ENCODE results near the gene TAF8. TPM values are rescaled to one million over a fixed set of nuclear protein-coding genes. Genes with fewer than 3 reads are reported as not detected.

TAF8 gene
- total RNA-seq, 1 donor from 2014 or later, result 55.7 TPM

DNA sequence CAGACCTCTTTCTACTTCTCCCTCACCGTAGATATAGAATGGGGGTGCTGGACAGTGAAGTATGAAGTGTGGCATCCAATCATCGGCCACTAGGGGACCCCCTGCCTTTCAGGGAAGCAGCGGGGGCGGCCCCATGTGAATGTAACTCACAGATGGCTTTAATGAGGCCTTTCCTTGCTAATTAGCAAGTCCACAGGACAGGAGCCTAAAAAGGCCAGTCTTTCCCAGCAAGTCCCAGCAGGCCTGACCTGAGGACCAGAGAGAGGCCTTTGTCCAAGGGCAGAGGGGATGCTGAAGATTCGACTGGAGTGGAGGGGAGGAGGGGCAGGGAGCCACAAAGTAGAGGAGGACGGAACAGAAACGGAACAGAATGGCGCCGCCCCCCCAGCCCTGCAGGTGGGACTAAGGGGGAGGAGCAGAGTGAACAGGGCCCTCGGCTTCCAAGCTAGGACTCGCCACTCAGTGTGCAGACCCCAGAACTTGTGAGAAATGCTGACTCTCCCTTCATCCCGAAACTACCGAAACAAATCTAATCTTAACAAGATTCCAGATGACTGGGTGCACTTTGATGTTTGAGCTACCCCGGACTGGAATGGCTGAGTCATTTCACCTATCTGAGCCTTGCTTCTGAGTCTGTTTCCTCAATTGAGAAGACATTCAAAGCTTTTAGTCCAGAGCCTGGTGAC lies 86.3 kb downstream of the TAF8 start:
- Mint-ChIP-seq H3K27ac (peak overlapping the region; percentile 67), H3K4me1 (peaks cover 21% of the 10 kb centered on the region), H3K27me3 (peaks cover 6% of the 10 kb centered on the region), H3K36me3 (ENCODE audit: low read depth) (no peaks in the 10 kb centered on the region), H3K4me3 (peak overlapping the region; percentile 78), H3K9me3 (no peaks in the 10 kb centered on the region)
- intact Hi-C loops (cut with micrococcal nuclease), result no loop called here
- POLR2A ChIA-PET, result interaction anchor here (0.5 kb wide), 1 partner anchor 814 kb away, joined by 3 read pairs; no protein-coding TSS in a partner anchor
- ATAC-seq (ENCODE audit: low read depth) (peak; percentile 86), DNase-seq (peak; percentile 36)
- TF ChIP-seq, protein P1, sequence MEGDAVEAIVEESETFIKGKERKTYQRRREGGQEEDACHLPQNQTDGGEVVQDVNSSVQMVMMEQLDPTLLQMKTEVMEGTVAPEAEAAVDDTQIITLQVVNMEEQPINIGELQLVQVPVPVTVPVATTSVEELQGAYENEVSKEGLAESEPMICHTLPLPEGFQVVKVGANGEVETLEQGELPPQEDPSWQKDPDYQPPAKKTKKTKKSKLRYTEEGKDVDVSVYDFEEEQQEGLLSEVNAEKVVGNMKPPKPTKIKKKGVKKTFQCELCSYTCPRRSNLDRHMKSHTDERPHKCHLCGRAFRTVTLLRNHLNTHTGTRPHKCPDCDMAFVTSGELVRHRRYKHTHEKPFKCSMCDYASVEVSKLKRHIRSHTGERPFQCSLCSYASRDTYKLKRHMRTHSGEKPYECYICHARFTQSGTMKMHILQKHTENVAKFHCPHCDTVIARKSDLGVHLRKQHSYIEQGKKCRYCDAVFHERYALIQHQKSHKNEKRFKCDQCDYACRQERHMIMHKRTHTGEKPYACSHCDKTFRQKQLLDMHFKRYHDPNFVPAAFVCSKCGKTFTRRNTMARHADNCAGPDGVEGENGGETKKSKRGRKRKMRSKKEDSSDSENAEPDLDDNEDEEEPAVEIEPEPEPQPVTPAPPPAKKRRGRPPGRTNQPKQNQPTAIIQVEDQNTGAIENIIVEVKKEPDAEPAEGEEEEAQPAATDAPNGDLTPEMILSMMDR (IDR thresholded peaks at IDR 0.05), result no peak
- CTCF ChIA-PET, result interaction anchor here (0.9 to 1.4 kb wide), 2 partner anchors 29 to 411 kb away, joined by 3 to 4 read pairs; no protein-coding TSS in a partner anchor

Other genes starting within 250 kb of the TAF8 start
- gene USP49, start 155.1 kb upstream of the TAF8 start, total RNA-seq, result 7.7 and 8.0 TPM in 2 replicates
- 21.1 and 22.2 TPM in 2 replicates for gene MED20, start 129.4 kb upstream of the TAF8 start, total RNA-seq
- 39.5 and 43.2 TPM in 2 replicates for gene BYSL, start 129.0 kb upstream of the TAF8 start, total RNA-seq
- gene CCND3, start 108.7 kb upstream of the TAF8 start, total RNA-seq, result 70.7 and 75.2 TPM in 2 replicates
- gene C6orf132, start 92.1 kb downstream of the TAF8 start, total RNA-seq, result not detected in 2 replicates
- gene GUCA1A, start 122.8 kb downstream of the TAF8 start, total RNA-seq, result not detected in 2 replicates
- gene GUCA1B, start 144.4 kb downstream of the TAF8 start, total RNA-seq, result 2.0 and 2.1 TPM in 2 replicates
- gene MRPS10, start 167.3 kb downstream of the TAF8 start, total RNA-seq, result 35.7 and 37.0 TPM in 2 replicates

Measured in activated B cell treated with CpG ODN at 0.5 μM for 24 hours (primary cell).